Astrocyte (in vitro differentiated cells and primary cell): ENCODE measurements around the gene SIRT5. TPM values are rescaled to one million over a fixed set of nuclear protein-coding genes. Genes with fewer than 3 reads are reported as not detected.

Source experiments
- DNase-seq: peaks from one replicate; pipeline ENCODE4 v3.0.0-alpha.2; 2010; ENCODE audit warnings: low read depth
- FAIRE-seq: peaks from 2 replicates; lab custom pipeline; 2011; peaks lifted over from hg19 to GRCh38; lab: Jason Lieb, UNC
- H2AFZ ChIP-seq: 2 replicates; pipeline ENCODE4 v1.6.0; 2012; ENCODE audit warnings: low read depth, low read length, inconsistent platforms
- H3K27ac ChIP-seq: 2 replicates; pipeline ENCODE4 v1.5.1; 2011; ENCODE audit warnings: low read depth, low read length, inconsistent platforms
- H3K27me3 ChIP-seq: 2 replicates; pipeline ENCODE4 v1.6.0; 2011; ENCODE audit warnings: low read length, inconsistent platforms; ENCODE audit not compliant: insufficient read depth
- H3K36me3 ChIP-seq: 2 replicates; pipeline ENCODE4 v1.5.1; 2011; ENCODE audit warnings: low read length, inconsistent platforms; ENCODE audit not compliant: insufficient read depth
- H3K4me1 ChIP-seq: 2 replicates; pipeline ENCODE4 v1.5.1; 2011; ENCODE audit warnings: low read length, inconsistent platforms; ENCODE audit not compliant: insufficient read depth
- H3K4me2 ChIP-seq: 2 replicates; pipeline ENCODE4 v1.6.0; 2012; ENCODE audit warnings: low read length, inconsistent platforms
- H3K4me3 ChIP-seq: 2 replicates; pipeline ENCODE4 v1.5.1; 2011; ENCODE audit warnings: low read depth, mild to moderate bottlenecking, low read length, inconsistent platforms; ENCODE audit not compliant: insufficient read depth
- H3K79me2 ChIP-seq: 2 replicates; pipeline ENCODE4 v1.6.0; 2012; ENCODE audit warnings: mild to moderate bottlenecking, low read length, inconsistent platforms; ENCODE audit not compliant: insufficient read depth
- H3K9ac ChIP-seq: 2 replicates; pipeline ENCODE4 v1.6.0; 2012; ENCODE audit warnings: mild to moderate bottlenecking, low read length, inconsistent platforms
- H3K9me3 ChIP-seq: 2 replicates; pipeline ENCODE4 v1.5.1; 2012; ENCODE audit warnings: low read depth, mild to moderate bottlenecking, low read length, inconsistent platforms; ENCODE audit not compliant: insufficient read depth
- H4K20me1 ChIP-seq: 2 replicates; pipeline ENCODE4 v1.6.0; 2012; ENCODE audit warnings: low read length, inconsistent platforms; ENCODE audit not compliant: insufficient read depth
- H3K27ac Mint-ChIP-seq: one replicate; pipeline ENCODE4 v1.8.0; 2021; ENCODE audit warnings: mild to moderate bottlenecking, mixed read lengths; ENCODE audit not compliant: unreplicated experiment
- H3K27me3 Mint-ChIP-seq: one replicate; pipeline ENCODE4 v1.8.0; 2021; ENCODE audit warnings: low read depth, mixed read lengths; ENCODE audit not compliant: unreplicated experiment
- H3K36me3 Mint-ChIP-seq: one replicate; pipeline ENCODE4 v1.8.0; 2021; ENCODE audit warnings: low read depth, mixed read lengths; ENCODE audit not compliant: unreplicated experiment
- H3K4me1 Mint-ChIP-seq: one replicate; pipeline ENCODE4 v1.8.0; 2021; ENCODE audit warnings: low read depth, mixed read lengths; ENCODE audit not compliant: unreplicated experiment
- H3K4me3 Mint-ChIP-seq: one replicate; pipeline ENCODE4 v1.8.0; 2021; ENCODE audit warnings: mild to moderate bottlenecking, moderate library complexity, mixed read lengths; ENCODE audit not compliant: unreplicated experiment
- H3K9me3 Mint-ChIP-seq: one replicate; pipeline ENCODE4 v1.8.0; 2021; ENCODE audit warnings: mild to moderate bottlenecking, mixed read lengths; ENCODE audit not compliant: unreplicated experiment
- CTCF ChIP-seq: IDR thresholded peaks from 2 replicates; pipeline ENCODE4 v1.5.1; 2011; ENCODE audit warnings: low read depth, mild to moderate bottlenecking, inconsistent platforms, low read length, moderate library complexity; ENCODE audit not compliant: insufficient read depth
- EZH2 ChIP-seq: IDR thresholded peaks from 2 replicates; pipeline ENCODE4 v1.6.1; 2012; ENCODE audit warnings: mild to moderate bottlenecking, low read length, inconsistent platforms; ENCODE audit not compliant: insufficient read depth
- total RNA-seq: library from RNA; stranded (reverse); gene quantifications from 2 replicates; pipeline ENCODE4 v1.2.1, GENCODE V29; 2021

SIRT5 gene
- total RNA-seq, 1 donor from 2014 or later, result 8.6 TPM

- Histone ChIP-seq H3K79me2 (peaks cover 3% of the 10 kb centered on the region), H3K9me3 (no peaks in the 10 kb centered on the region), H3K36me3 (no peaks in the 10 kb centered on the region), H3K4me2 (peak overlapping the region; percentile 96), H2AFZ (peak overlapping the region; percentile 89), H3K27me3 (no peaks in the 10 kb centered on the region), H3K4me3 (peak overlapping the region; percentile 86), H3K4me1 (peaks cover 11% of the 10 kb centered on the region), H3K9ac (peak overlapping the region; percentile 90), H4K20me1 (no peaks in the 10 kb centered on the region), H3K27ac (peak overlapping the region; percentile 80)
- DNase-seq (peak; percentile 75), FAIRE-seq (no peak)
- Mint-ChIP-seq H3K9me3 (peaks cover 2% of the 10 kb centered on the region), H3K27me3 (no peaks in the 10 kb centered on the region), H3K4me1 (peaks cover 5% of the 10 kb centered on the region), H3K36me3 (peaks cover 2% of the 10 kb centered on the region), H3K4me3 (peak overlapping the region; percentile 95), H3K27ac (peak overlapping the region; percentile 91)
- TF ChIP-seq CTCF (no peak), EZH2 (no peak)
Observed at GRCh38 chr6:13574149-13574570, 241 bp upstream of the SIRT5 start.

GRCh38 chr6:13575377-13575775 is 975 bp downstream of the SIRT5 start:
- no peaks in the 10 kb centered on the region for H4K20me1 ChIP-seq
- no peak for TF ChIP-seq EZH2
- peak; percentile 71 for TF ChIP-seq CTCF
- H3K9ac ChIP-seq, result peak overlapping the region; percentile 90
- peak overlapping the region; percentile 91 for H3K27ac Mint-ChIP-seq
- peaks cover 5% of the 10 kb centered on the region for H3K4me1 Mint-ChIP-seq
- peak overlapping the region; percentile 89 for H2AFZ ChIP-seq
- peak overlapping the region; percentile 96 for H3K4me2 ChIP-seq
- peaks cover 11% of the 10 kb centered on the region for H3K4me1 ChIP-seq
- DNase-seq (no peak), FAIRE-seq (no peak)
- H3K27me3 Mint-ChIP-seq, result no peaks in the 10 kb centered on the region
- H3K27ac ChIP-seq, result peak overlapping the region; percentile 80
- peaks cover 6% of the 10 kb centered on the region for H3K36me3 Mint-ChIP-seq
- H3K36me3 ChIP-seq, result no peaks in the 10 kb centered on the region
- H3K4me3 Mint-ChIP-seq, result peak overlapping the region; percentile 95
- H3K4me3 ChIP-seq, result peak overlapping the region; percentile 86
- no peaks in the 10 kb centered on the region for H3K9me3 ChIP-seq
- H3K27me3 ChIP-seq, result no peaks in the 10 kb centered on the region
- peaks cover 2% of the 10 kb centered on the region for H3K9me3 Mint-ChIP-seq
- H3K79me2 ChIP-seq, result peaks cover 3% of the 10 kb centered on the region

- H3K36me3 Mint-ChIP-seq, result peaks cover 8% of the 10 kb centered on the region
- no peaks in the 10 kb centered on the region for H3K36me3 ChIP-seq
- H3K4me3 ChIP-seq, result no peak overlapping the region
- H3K9ac ChIP-seq, result no peak overlapping the region
- TF ChIP-seq CTCF (no peak), EZH2 (no peak)
- FAIRE-seq (no peak), DNase-seq (no peak)
- no peak overlapping the region for H3K27ac ChIP-seq
- H3K4me1 ChIP-seq, result peaks cover 11% of the 10 kb centered on the region
- H4K20me1 ChIP-seq, result no peaks in the 10 kb centered on the region
- no peak overlapping the region for H3K4me2 ChIP-seq
- H3K4me3 Mint-ChIP-seq, result no peak overlapping the region
- no peaks in the 10 kb centered on the region for H3K27me3 Mint-ChIP-seq
- H3K9me3 ChIP-seq, result no peaks in the 10 kb centered on the region
- H3K27me3 ChIP-seq, result no peaks in the 10 kb centered on the region
- peaks cover 5% of the 10 kb centered on the region for H3K4me1 Mint-ChIP-seq
- H3K79me2 ChIP-seq, result peaks cover 3% of the 10 kb centered on the region
- H3K27ac Mint-ChIP-seq, result no peak overlapping the region
- H2AFZ ChIP-seq, result no peak overlapping the region
- peaks cover 2% of the 10 kb centered on the region for H3K9me3 Mint-ChIP-seq
Observed at GRCh38 chr6:13576017-13576416, 1.6 kb downstream of the SIRT5 start.
